ENCODE results near the gene CTNNA3.

Gene CTNNA3

DNA sequence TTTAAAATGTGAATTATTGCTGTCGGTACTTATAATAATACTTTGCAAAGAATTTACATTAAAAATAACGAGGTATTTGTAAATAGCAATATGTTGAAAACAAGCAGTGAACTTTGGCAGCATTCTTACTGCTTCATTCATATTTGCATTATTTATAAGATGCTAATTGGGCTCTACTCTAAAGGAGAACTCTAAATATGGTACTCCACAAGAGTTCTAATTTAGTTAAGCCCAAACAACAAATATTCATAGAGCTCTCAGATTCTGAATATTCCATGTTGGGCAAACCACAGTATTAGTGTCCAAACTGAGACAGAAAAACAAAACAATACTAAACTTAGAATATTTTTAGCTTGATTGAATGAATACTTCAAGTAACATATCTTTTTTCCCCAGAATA is 1674.6 kb downstream of the CTNNA3 start:
- no peak for DNase-seq

DNA sequence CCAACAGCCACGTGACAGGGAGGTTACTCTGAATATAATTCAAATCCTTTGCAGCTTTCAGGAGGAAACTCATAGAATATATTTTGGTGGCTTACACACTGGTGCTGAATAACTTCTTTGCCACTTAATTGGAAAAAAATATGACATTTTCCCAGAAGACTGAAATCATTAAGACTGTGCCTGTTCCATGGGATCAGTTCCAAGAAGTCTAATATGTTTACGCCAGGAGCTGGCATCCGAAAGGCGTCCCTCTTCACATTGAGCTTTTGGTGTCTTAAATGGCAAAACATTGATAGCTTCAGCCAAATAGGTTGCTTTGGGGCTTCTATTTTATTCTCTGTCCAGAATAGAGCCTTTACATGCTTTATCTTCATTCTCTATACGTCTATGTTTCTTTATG is 1687.8 kb downstream of the CTNNA3 start:
- DNase-seq, result no peak

DNA sequence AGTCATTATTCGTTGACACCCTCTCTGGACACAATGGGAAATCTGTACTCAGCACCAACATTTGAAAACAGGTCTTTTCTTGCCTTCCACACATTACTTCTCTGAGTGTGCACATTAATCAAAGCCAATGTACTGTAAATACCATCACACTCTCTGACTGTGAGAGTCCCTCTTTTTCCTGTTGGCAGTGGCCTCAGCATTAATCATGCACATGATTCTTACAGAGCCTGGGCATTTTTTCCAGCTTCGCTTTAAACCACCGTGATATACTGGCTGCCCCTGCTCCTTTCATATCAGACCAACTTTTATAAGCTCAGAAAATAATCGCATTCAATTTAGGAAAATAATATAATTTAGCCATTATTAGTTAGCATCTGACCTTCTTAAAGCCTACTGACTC is 1689.6 kb downstream of the CTNNA3 start:
- DNase-seq, result no peak

- no peak for DNase-seq
Measured at GRCh38 chr10:65993451-65993850, 1702.5 kb downstream of the CTNNA3 start.

- DNase-seq, result no peak
Measured at GRCh38 chr10:65968871-65969270, 1727.1 kb downstream of the CTNNA3 start.

- DNase-seq, result no peak
Measured at GRCh38 chr10:65968437-65968836, 1727.6 kb downstream of the CTNNA3 start.

GRCh38 chr10:65964205-65964604 is 1731.8 kb downstream of the CTNNA3 start:
- DNase-seq, result no peak

- no peak for DNase-seq
Measured at GRCh38 chr10:65952086-65952485, 1743.9 kb downstream of the CTNNA3 start.

DNA sequence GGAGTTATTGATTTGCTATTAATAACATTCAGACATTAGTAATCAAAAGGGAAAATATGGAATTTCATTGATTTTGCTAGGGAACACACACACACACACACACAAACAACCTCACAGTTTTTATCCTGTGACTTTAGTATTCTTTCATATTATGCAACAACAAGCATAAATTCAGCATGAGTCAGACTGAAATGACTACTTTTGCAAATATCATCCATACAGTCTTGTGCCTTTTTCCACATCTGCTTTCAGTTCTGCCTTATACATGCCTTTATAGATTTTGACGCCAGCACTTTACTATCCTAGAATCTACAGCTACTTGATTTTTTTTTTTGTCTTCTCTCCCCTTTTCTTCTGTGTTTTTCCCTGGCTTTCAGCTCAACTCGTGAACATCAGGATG is 1745.9 kb downstream of the CTNNA3 start:
- no peak for DNase-seq

- DNase-seq, result no peak
Measured at GRCh38 chr10:65949526-65949925, 1746.5 kb downstream of the CTNNA3 start.

DNA sequence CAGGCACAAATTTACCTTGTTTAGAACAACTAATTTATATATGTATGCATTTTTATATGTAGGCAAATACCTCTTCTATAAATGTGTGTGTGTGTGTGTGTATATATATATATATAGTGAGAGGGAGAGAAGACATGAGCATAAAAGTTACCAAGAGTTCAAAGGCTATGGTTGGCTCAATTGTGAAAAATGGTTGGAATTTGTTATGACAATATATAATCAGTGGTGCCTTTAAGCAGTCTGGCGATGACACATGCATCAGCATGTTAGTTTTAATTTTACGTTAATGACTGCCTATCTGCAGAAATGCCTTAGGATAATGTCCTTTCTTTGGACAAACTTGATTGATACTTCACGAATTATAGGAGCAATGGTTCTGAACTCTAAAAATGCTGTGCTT is 1750.9 kb downstream of the CTNNA3 start:
- DNase-seq, result no peak

GRCh38 chr10:65943451-65943850 is 1752.5 kb downstream of the CTNNA3 start:
- no peak for DNase-seq

- DNase-seq, result no peak
Measured at GRCh38 chr10:65940816-65941662, 1755.0 kb downstream of the CTNNA3 start.

GRCh38 chr10:65940105-65940504 is 1755.9 kb downstream of the CTNNA3 start:
- DNase-seq, result no peak

DNA sequence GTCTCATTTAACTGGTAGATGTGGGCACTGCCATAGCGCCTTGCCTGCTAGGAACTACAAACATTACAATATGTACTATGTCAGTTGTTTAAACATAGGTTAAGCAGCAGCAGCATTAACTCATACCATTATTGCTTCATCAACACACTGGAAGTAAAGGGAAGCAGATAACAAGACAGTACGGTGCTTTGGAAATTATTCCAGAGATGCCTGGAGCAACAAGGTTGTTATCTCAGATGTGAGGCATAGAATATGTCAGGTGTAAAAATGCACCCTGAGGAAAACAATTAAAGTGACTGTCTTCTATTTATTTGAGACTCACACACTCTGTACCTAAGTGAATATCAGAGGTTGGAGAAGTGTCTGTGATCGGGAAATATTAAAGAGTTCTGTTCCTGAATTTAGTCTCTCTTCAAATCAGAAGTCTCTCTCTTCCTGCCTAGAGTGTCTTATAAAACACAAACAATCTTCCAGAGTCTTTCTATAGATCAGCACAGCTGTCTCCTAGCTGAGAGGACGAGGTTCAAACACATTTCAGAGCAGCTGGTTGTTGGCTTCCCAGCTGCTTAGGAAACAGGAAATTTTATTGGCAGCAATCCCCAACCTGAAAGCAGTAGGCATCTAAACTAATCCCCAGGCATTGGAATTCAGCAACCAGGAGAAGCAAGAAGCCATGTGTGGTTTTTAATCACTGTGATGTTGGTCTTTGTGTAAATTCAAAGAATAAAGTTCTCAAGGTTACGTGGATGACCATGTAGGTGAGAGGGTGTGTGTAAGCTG is 1764.5 kb downstream of the CTNNA3 start:
- DNase-seq, result no peak

GRCh38 chr10:65911151-65911835 is 1784.7 kb downstream of the CTNNA3 start:
- DNase-seq, result no peak

GRCh38 chr10:65910209-65910608 is 1785.8 kb downstream of the CTNNA3 start:
- no peak for DNase-seq

- no peak for DNase-seq
Measured at GRCh38 chr10:65907199-65907712, 1788.7 kb downstream of the CTNNA3 start.

DNA sequence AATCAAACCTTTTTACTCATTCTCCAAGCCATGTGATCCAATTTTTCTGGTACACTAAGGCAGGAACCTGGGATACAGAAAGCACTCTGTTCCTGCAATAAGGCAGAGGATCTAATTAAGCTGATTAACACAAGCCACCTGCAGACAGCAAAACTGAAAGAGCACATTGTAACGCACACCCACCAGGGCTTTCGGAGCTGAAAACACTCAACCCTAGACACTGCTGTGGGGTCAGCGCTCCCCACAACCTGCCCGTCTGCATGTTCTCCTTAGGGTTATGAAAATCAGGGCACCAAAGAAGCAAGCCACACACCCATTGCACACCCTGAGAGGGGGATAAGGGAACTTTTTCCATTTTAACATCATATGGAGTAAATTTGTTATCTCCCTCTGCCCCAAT is 1792.4 kb downstream of the CTNNA3 start:
- no peak for DNase-seq

DNA sequence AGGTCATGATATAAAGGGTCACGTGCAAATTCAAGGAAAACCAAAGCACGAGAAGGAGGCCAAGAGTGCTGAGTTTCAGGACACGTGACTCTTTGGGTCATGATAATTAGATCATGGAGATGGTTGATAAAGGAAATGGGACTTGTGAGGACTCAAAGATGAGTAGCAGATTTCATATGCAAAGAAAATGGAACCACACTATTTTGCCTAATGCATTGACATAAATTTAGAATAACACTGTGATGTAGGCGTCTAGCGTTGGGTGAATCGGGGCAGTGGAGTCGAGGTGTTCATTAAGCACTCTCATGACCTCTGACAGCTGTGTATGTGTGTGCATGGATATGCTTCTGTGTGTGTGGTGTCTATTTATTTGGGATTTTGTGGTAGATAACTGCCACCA is 1795.7 kb downstream of the CTNNA3 start:
- no peak for DNase-seq

DNA sequence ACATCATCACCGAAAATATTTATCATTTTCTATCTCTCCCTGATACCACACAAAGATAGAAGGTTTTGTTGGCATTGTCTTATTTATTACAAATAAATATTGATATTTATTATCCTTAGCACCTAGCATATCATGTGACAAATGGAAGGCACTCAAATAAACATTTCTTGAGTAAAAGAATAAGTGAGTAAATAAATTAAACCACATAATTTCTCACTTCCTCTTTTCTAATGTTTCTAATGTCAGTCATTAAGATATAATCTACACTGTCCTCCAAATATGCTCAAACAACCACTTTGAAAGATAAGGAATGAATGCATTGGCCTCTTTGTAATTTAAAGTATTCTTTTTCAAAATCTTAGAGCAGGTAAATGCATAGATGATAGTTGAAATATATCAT is 1797.9 kb downstream of the CTNNA3 start:
- DNase-seq, result no peak

DNA sequence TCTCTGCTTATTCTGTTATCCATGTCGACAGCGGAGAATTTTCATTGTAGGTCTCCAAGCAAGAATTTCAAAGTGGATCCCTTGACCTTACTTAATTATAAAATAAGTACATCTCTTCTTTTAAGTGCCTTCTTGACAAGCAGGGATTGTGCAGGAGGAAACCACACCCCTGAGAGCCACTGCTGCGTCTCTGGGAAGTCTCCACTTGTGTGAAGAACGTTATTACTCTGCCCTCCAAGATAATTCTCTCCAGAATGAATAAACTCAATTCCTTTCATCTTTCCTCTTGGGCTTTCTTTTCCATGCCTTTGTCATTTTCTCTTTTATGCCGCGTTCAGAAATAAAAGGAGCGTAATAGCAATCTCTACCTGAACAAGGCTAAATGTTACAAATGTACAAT is 1801.0 kb downstream of the CTNNA3 start:
- no peak for DNase-seq

- no peak for DNase-seq
Measured at GRCh38 chr10:65894379-65894778, 1801.6 kb downstream of the CTNNA3 start.
